Stimulated activated CD4-positive, alpha-beta T cell treated with anti-CD3 and anti-CD28 coated beads, TNF-alpha, amount 100 ng/mL, for 48 hours (primary cell): ENCODE results near the gene OSBPL1A.
A peak's percentile ranks its signal among the peaks of the same experiment; 100 is the strongest.

Experiments used
- DNase-seq, 3 donors: peaks; one replicate each; pipeline ENCODE4 v3.0.0-alpha.2; 2020; ENCODE audit warnings: low read depth in 3 of 3

The OSBPL1A gene

GRCh38 chr18:24126155-24126961, 271.3 kb downstream of the OSBPL1A start:
- no peak for DNase-seq

- DNase-seq = no peak
Measured at GRCh38 chr18:24121625-24122024, 276.0 kb downstream of the OSBPL1A start.

GRCh38 chr18:24120676-24121075, 276.9 kb downstream of the OSBPL1A start:
- no peak for DNase-seq

GRCh38 chr18:24118750-24119577, 278.7 kb downstream of the OSBPL1A start:
- peak; percentile 44 to 64 (median 62) for DNase-seq

GRCh38 chr18:24115628-24116027, 282.0 kb downstream of the OSBPL1A start:
- DNase-seq = no peak

- DNase-seq = no peak
Measured at GRCh38 chr18:24114924-24115549, 282.6 kb downstream of the OSBPL1A start.

GRCh38 chr18:24112874-24113615, 284.6 kb downstream of the OSBPL1A start:
- DNase-seq = no peak

- DNase-seq = no peak
Measured at GRCh38 chr18:24112464-24112863, 285.2 kb downstream of the OSBPL1A start.
